ENCODE measurements around the gene UNC13B.

- no peak for TF ChIP-seq CTCF (IDR thresholded peaks at IDR 0.05)
- no peak for TF ChIP-seq POLR2A (IDR thresholded peaks at IDR 0.05)
Observed at GRCh38 chr9:35254984-35255857, 93.4 kb downstream of the UNC13B start.
